Activated CD8-positive, alpha-beta T cell treated with anti-CD3 and anti-CD28 coated beads for 36 hours (primary cell): Measurements from ENCODE around the gene HNRNPL. TPM values are rescaled to one million over a fixed set of nuclear protein-coding genes. Genes with fewer than 3 reads are reported as not detected.
"Not testable (repeated sequence)": the region's sequence is repeated elsewhere in the genome, so short reads cannot be mapped to it uniquely, and the experiment has no call there.

ENCODE experiments used
- ATAC-seq: fragments of 200-7000 bp; cut with Tn5 transposase; one replicate; pipeline ENCODE4 v1.10.0; 2021; ENCODE audit warnings: mild to moderate bottlenecking, moderate library complexity
- CTCF ChIA-PET: fragments of 350-600 bp; sonication (Branson Sonifier 250); formaldehyde crosslinking; loops from one replicate; lab custom pipeline; 2021; ENCODE audit warnings: antibody characterized with exemption; lab: Charles Lee
- POLR2A ChIA-PET: fragments of 350-600 bp; sonication (Branson Sonifier 250); formaldehyde crosslinking; loops from one replicate; lab custom pipeline; 2021; ENCODE audit warnings: antibody characterized with exemption; lab: Charles Lee
- DNase-seq: peaks from one replicate; pipeline ENCODE4 v3.0.0-alpha.2; 2020
- H3K27ac Mint-ChIP-seq: one replicate; pipeline ENCODE4 v1.8.0; 2021; ENCODE audit warnings: mild to moderate bottlenecking, mixed read lengths
- H3K27me3 Mint-ChIP-seq: one replicate; pipeline ENCODE4 v1.8.0; 2021; ENCODE audit warnings: mixed read lengths
- H3K36me3 Mint-ChIP-seq: one replicate; pipeline ENCODE4 v1.8.0; 2021; ENCODE audit warnings: low read depth, mixed read lengths
- H3K4me1 Mint-ChIP-seq: one replicate; pipeline ENCODE4 v1.8.0; 2021; ENCODE audit warnings: low read depth, mixed read lengths
- H3K4me3 Mint-ChIP-seq: one replicate; pipeline ENCODE4 v1.8.0; 2021; ENCODE audit warnings: mild to moderate bottlenecking, moderate library complexity, mixed read lengths
- H3K9me3 Mint-ChIP-seq: one replicate; pipeline ENCODE4 v1.8.0; 2021; ENCODE audit warnings: mixed read lengths
- CTCF ChIP-seq: fragments of 200-600 bp; IDR thresholded peaks from one replicate; pipeline ENCODE4 v1.8.0; 2022; ENCODE audit warnings: antibody characterized with exemption, mild to moderate bottlenecking
- intact Hi-C: fragments of 100-400 bp; cut with micrococcal nuclease; formaldehyde crosslinking; loops from one replicate; pipeline ENCODE4 v1.10.0; 2022
- total RNA-seq, 2 experiments: library from RNA; stranded (reverse); gene quantifications; one replicate each; pipeline ENCODE4 v1.2.3, GENCODE V29; 2021

The HNRNPL gene
- total RNA-seq, 2 experiments from 2014 or later, result 747 to 761 TPM

- CTCF ChIA-PET, result interaction anchor here (1.0 kb wide), 1 partner anchor 17 kb away, joined by 3 read pairs; no protein-coding TSS in a partner anchor
- DNase-seq (no peak), ATAC-seq (no peak)
- no peaks in the 10 kb centered on the region for H3K9me3 Mint-ChIP-seq
- peaks cover 3% of the 10 kb centered on the region for H3K36me3 Mint-ChIP-seq
- no peak for TF ChIP-seq CTCF
- no peaks in the 10 kb centered on the region for H3K27me3 Mint-ChIP-seq
- H3K4me1 Mint-ChIP-seq, result peaks cover 2% of the 10 kb centered on the region
- POLR2A ChIA-PET, result no interaction called here
- no peak overlapping the region for H3K4me3 Mint-ChIP-seq
- intact Hi-C loops, result no loop called here
- H3K27ac Mint-ChIP-seq, result no peak overlapping the region
Observed at GRCh38 chr19:38892841-38893240, 43.1 kb upstream of the HNRNPL start.

- peaks cover 5% of the 10 kb centered on the region for H3K4me1 Mint-ChIP-seq
- peaks cover 3% of the 10 kb centered on the region for H3K36me3 Mint-ChIP-seq
- ChIA-PET CTCF (no interaction called here), POLR2A (no interaction called here)
- ATAC-seq, result no peak
- no peak overlapping the region for H3K27ac Mint-ChIP-seq
- H3K9me3 Mint-ChIP-seq, result no peaks in the 10 kb centered on the region
- intact Hi-C loops, result no loop called here
- no peak for DNase-seq
- H3K4me3 Mint-ChIP-seq, result no peak overlapping the region
- TF ChIP-seq CTCF, result no peak
- no peaks in the 10 kb centered on the region for H3K27me3 Mint-ChIP-seq
Observed at GRCh38 chr19:38891771-38892170, 42.0 kb upstream of the HNRNPL start.

- TF ChIP-seq CTCF, result no peak
- ChIA-PET CTCF (interaction anchor here (0.8 to 1.2 kb wide), 2 partner anchors 12 to 51 kb away, joined by 3 read pairs; no protein-coding TSS in a partner anchor), POLR2A (interaction anchor here (0.7 kb wide), 1 partner anchor 10 kb away, joined by 4 read pairs; no protein-coding TSS in a partner anchor)
- DNase-seq (no peak), ATAC-seq (no peak)
- H3K27me3 Mint-ChIP-seq, result no peaks in the 10 kb centered on the region
- peaks cover 3% of the 10 kb centered on the region for H3K36me3 Mint-ChIP-seq
- no peaks in the 10 kb centered on the region for H3K9me3 Mint-ChIP-seq
- no peak overlapping the region for H3K4me3 Mint-ChIP-seq
- intact Hi-C loops, result no loop called here
- H3K4me1 Mint-ChIP-seq, result peaks cover 5% of the 10 kb centered on the region
- no peak overlapping the region for H3K27ac Mint-ChIP-seq
Observed at GRCh38 chr19:38890686-38891085, 40.9 kb upstream of the HNRNPL start.

GRCh38 chr19:38889803-38890202 is 40.0 kb upstream of the HNRNPL start:
- no peak overlapping the region for H3K27ac Mint-ChIP-seq
- TF ChIP-seq CTCF, result no peak
- peaks cover 3% of the 10 kb centered on the region for H3K36me3 Mint-ChIP-seq
- H3K4me1 Mint-ChIP-seq, result peaks cover 5% of the 10 kb centered on the region
- intact Hi-C loops, result no loop called here
- DNase-seq (no peak), ATAC-seq (no peak)
- no peaks in the 10 kb centered on the region for H3K9me3 Mint-ChIP-seq
- no peak overlapping the region for H3K4me3 Mint-ChIP-seq
- no peaks in the 10 kb centered on the region for H3K27me3 Mint-ChIP-seq
- ChIA-PET CTCF (interaction anchor here (1.2 kb wide), 1 partner anchor 11 kb away, joined by 3 read pairs; no protein-coding TSS in a partner anchor), POLR2A (interaction anchor here (0.9 kb wide), 1 partner anchor 12 kb away, joined by 3 read pairs; the partner anchor contains the start of gene RINL)

GRCh38 chr19:38888876-38889275 is 39.1 kb upstream of the HNRNPL start:
- ATAC-seq (no peak), DNase-seq (no peak)
- no peak for TF ChIP-seq CTCF
- Mint-ChIP-seq H3K4me1 (peaks cover 5% of the 10 kb centered on the region), H3K4me3 (no peak overlapping the region), H3K27me3 (no peaks in the 10 kb centered on the region), H3K9me3 (no peaks in the 10 kb centered on the region), H3K36me3 (no peaks in the 10 kb centered on the region), H3K27ac (no peak overlapping the region)
- ChIA-PET POLR2A (interaction anchor here (0.9 to 2.0 kb wide), 2 partner anchors 11 to 18 kb away, joined by 3 to 9 read pairs; partner anchors contain the start of gene RINL), CTCF (interaction anchor here (0.6 to 3.5 kb wide), 8 partner anchors 8 to 119 kb away, joined by 4 to 61 read pairs (median 16); partner anchors contain the start of genes NFKBIB, RINL and SIRT2)
- intact Hi-C loops, result no loop called here

- H3K27me3 Mint-ChIP-seq, DNase-seq, intact Hi-C loops, H3K9me3 Mint-ChIP-seq, H3K27ac Mint-ChIP-seq, POLR2A ChIA-PET, ATAC-seq, H3K4me3 Mint-ChIP-seq, H3K36me3 Mint-ChIP-seq, CTCF ChIA-PET, H3K4me1 Mint-ChIP-seq: not testable (repeated sequence)
Observed at GRCh38 chr19:38884691-38885090, 34.9 kb upstream of the HNRNPL start.
